ENCODE data around the gene AFAP1.

AFAP1 gene

GRCh38 chr4:7915875-7916242, 23.8 kb downstream of the AFAP1 start:
- DNase-seq (ENCODE audit: low spot score) = no peak

GRCh38 chr4:7912826-7913225, 26.8 kb downstream of the AFAP1 start:
- no peak for DNase-seq (ENCODE audit: low spot score)

GRCh38 chr4:7910952-7911578, 28.6 kb downstream of the AFAP1 start:
- peak; percentile 55 for DNase-seq (ENCODE audit: low spot score)

DNA sequence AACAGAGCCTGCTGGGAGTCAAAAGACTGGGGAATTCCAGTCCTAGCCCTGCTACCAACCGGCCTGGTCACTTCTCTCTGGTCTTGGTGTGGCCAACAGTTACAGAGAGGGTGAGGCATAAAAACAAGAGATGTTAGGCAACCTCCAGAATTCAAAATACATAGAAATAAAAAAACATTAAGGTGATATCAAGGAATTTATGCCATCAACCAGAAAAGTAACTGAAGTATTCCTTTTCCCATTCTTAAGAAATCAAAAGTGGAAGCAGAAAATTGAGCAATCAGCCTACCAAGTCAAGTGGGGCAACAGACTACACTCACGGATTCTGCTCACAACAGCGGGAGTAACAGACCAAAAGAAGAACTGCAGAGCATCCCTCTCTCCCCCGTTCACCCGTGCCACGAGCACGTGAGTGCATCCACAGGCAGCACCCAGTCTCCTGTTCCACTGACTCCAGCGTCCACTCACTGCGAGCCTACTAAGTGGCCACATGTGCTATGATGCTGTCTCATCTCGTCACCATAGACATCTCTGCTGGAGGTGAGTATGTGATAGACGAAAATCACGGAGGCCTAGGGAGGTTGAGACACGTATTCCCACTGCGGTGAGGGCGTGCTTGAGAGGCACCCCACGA, 29.3 kb downstream of the AFAP1 start:
- DNase-seq (ENCODE audit: low spot score) = peak; percentile 44

DNA sequence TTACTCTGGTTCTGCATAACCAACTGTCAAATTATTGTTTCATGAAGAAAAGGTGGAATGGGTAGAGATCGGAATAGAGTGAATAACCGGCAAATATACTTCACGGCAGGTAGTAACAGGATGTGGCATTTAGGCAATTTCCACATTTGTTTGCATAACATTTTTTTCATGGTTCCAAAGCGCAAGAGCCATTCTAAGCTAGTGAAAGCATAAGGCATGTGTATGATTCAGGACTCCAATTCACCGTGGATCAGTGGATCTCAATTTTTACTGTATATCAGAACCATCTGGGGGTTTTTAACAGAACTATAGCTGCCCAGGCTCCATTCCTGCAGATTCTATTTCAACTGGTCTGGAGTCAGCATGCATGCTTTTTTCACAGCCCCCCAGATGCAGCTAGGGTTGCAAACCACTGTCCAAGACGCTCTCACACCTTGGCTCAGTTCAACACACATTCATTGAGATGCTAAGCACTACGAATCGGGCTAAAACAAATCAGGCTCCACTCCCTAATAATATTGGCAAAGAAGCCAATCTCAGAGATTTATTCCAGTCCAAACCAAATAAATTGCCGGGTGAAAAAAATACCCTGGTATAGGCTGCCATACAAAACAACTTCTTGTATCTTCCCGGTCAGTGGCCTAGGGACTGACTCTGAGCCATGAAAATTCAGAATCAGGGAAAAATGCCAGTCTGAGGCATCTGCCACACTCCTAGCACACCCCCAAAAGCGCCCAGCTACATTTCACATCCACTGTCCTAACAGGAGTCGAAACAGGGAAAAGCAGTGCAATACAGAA, 30.0 kb downstream of the AFAP1 start:
- no peak for DNase-seq (ENCODE audit: low spot score)

DNA sequence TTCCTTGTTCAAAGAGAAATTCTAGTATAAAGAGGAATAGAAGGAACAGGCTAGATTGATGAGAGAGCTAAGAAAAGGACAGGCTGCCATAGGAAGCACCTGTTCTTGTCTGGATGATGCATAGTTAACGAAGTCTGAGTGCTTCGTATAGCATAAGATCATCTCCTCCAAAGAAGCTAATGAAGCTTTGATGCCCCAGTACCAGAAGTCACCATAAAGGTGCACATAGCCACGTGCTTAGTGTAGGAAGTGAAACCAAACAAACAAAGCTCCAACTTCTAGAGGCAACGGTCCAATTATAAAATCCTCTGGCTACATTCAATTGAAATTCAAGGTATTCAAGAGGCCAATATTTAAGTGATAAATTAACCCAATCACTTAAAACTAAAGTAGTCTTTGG, 31.0 kb downstream of the AFAP1 start:
- DNase-seq (ENCODE audit: low spot score) = no peak

DNA sequence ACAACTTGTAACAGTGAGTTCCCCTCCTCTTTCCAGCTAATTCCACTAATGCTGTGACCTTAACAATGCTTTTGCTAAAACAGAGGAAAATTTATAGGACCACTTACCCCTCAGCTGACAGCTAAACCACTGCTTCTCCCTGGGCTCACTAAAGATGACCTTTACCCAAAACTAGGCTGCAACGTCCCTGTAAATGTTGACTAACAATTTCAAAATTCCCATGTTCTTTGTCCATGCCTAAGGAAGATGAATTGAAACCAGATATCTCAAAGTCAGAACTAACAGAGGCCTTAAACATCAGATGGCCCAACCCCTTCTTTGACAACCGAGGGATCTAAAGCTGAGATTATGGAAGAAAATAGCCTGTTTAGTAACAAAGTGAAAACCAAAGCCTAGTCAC, 32.5 kb downstream of the AFAP1 start:
- DNase-seq (ENCODE audit: low spot score) = no peak

DNA sequence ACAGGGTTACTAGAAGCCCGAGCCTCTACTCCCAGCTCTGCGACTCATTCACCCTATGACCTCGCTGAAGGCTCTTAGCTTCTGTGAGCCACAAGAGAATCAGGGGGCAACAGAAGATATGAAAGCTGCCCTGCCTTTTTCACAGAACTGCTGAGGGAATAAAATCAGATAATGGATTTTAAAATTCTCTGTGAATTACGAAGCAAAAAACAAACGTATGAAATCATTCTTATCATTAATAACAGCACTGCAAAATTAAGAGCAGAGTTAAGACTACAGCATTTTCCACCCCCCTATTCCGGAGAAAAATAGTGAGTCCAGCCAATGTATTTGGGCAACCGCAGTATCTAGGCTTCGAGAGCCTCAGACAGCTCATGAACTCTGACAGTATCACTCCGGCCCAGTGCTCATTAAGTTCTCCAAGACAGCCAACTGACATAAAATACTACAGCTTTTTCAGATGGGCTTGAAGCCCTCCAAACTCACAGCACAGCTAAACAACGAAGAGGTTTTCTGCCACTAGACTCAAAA, 33.4 kb downstream of the AFAP1 start:
- no peak for DNase-seq (ENCODE audit: low spot score)

GRCh38 chr4:7904952-7905915, 34.4 kb downstream of the AFAP1 start:
- peak; percentile 44 for DNase-seq (ENCODE audit: low spot score)

- DNase-seq (ENCODE audit: low spot score) = no peak
Measured at GRCh38 chr4:7903791-7904516, 35.7 kb downstream of the AFAP1 start.

GRCh38 chr4:7902826-7903225, 36.8 kb downstream of the AFAP1 start:
- DNase-seq (ENCODE audit: low spot score) = no peak

GRCh38 chr4:7902101-7902553, 37.5 kb downstream of the AFAP1 start:
- no peak for DNase-seq (ENCODE audit: low spot score)

DNA sequence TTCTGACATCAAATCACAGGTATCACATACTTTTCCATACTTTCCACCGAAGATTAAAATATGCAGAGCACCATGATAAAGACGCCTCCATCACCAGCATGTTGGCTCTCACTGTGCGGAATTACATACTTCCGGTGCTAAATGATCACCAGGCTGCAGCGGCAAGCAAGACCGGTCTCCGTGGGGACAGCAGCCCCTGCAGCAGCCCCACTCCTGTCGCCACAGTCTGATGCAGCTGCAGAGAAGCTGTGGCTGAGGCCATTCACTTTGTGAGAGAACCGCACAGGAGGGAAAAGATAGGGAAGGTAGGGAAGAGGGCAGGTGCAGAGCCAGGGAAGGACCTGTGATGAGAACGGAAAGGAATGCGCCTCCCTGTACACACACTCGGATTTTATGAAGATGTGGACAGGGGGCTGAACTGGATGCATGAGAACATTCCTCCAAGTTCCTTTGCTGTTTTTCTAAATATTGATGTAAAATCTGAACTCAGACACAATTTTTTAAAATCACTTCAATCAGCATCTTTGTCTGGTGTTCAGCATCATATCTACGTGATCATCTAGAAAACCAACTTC, 38.3 kb downstream of the AFAP1 start:
- no peak for DNase-seq (ENCODE audit: low spot score)

DNA sequence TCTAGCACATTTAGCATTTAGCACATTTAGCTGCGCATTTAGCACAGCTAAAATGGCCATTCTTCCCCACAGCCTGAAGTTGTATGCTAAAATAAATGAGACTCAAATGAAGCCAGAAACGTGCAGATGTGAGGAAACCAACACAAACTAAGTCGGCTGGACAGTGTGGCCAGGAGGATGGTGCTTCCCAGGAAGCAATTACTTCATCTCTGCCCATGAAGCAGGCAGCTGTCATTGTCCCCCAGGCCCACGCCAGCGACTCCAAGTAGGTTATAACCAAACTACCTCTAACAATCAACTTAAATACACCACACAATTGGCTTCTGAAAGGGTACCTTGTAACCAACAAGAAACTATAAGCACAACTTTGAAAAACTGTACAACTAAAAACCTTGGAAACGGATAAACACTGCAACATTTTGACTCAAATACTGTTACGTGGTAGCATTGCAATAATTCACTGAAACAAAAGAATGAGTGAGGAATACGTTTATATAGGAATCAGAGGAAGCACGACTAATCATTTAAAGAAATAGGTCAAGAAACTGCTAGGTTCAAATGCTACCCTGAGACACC, 39.2 kb downstream of the AFAP1 start:
- no peak for DNase-seq (ENCODE audit: low spot score)

DNA sequence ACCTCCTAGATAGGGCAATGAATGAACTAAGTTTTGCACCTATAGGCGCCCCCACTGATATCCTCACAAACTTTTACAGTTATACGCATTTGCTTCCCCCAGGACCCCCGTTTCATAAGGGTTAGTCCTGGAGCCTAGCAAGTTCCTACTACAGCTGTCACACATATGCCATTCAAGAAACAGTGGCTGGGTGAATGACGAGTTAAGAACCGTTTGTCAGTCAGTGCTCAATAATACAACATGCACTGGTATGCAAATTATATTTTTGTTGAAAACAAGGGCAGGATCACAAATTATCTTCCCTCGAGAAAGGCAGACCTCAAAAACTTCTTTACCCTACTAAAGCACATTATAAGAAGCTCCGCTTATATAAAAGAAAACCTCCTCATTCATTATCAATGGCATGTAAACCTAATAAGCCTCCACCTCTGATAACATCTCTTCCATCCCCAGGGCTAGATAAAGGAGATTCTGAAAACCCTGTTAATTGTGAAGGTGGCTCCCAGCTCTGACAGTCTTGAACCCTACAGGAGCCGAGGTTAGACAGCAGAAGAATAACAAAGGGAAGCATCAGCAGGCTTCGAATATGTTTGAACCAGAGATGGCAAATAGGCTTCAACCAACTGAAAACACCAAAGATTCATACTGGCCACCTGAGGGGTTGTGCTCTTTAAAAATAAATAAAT, 40.3 kb downstream of the AFAP1 start:
- DNase-seq (ENCODE audit: low spot score) = no peak

DNA sequence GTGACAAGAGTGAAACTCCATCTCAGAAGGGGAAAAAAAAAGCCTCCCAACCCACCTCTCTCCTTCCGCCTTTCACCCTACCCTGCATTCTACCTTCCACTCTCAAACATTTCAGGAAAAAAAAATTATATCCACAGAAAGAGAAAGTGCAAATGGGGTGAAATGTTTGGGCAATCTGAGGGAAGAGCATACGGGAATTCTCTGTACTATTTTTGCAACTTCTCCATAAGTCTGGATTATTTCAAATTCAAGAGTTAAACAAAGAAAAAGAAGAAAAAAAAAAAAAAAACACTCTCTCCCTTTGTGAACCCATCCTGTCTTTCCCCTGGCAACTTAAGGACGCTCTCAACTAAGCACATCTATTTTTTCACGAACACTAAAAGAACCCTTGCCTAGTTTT, 41.3 kb downstream of the AFAP1 start:
- DNase-seq (ENCODE audit: low spot score) = no peak

DNA sequence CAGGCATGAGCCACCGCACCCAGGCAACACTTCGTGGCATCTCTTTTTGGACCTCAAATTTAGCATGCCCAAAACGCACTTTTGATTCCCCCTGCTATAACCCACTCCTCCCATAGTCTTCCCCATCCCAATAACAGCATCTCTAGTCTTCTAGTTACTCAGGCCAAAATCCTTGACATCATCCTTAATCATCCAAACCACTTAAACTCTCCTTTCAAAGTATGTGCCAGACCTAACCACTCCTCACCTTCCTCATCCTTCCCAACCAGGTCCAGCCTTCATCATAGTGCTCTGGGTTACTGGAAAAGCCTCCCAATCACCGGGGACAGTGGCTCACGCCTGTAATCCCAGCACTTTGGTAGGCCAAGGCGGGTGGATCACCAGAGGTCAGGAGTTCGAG, 41.9 kb downstream of the AFAP1 start:
- DNase-seq (ENCODE audit: low spot score) = no peak

- DNase-seq (ENCODE audit: low spot score) = no peak
Measured at GRCh38 chr4:7894677-7895181, 44.9 kb downstream of the AFAP1 start.

DNA sequence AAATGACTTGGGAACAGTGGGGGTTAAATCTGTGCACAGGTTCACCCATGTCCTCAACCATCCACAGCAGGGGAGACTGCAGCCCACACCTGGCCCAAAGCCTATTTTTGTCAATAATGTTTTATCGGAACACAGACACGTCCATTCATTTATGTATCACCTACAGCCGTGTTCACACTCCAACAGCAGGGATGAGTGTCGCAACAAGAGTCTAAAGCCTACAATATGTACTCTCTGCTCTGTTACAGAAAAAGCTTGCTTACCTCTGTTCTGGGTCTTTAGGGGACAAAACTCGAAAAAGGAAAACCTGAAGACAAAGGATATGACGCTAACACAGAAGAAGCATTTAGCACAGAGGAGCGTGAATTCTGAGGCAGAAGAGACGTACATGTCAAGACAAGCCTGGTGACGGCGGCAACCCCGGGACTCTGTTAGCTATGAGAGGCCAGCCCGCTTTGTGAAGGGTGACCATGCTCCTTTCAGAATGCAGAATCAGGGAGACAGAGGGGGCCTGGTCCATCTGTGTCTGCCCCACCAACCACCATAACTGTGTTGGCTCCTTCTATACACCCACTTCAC, 45.5 kb downstream of the AFAP1 start:
- no peak for DNase-seq (ENCODE audit: low spot score)
